GM12872 (cell line): ENCODE results near the gene C19orf85.

ENCODE experiments used
- CTCF ChIP-seq: IDR thresholded peaks from 3 replicates; pipeline ENCODE4 v1.5.1; 2011; ENCODE audit warnings: low read depth, mild to moderate bottlenecking, low read length, moderate library complexity; ENCODE audit not compliant: insufficient read depth

C19orf85 gene

GRCh38 chr19:55477905-55478304, 13.4 kb upstream of the C19orf85 start:
- no peak for TF ChIP-seq CTCF

- TF ChIP-seq CTCF = no peak
These were observed 11.7 kb upstream of the C19orf85 start, which contains the start of gene ZNF628 for GRCh38 chr19:55476100-55476775. Gene ZNF628, plus strand, starts transcription at chr19:55476617. Its CDS starts 3,294 bp downstream, at chr19:55479911.

- no peak for TF ChIP-seq CTCF
These were observed 10.0 kb upstream of the C19orf85 start for GRCh38 chr19:55474269-55475265.

GRCh38 chr19:55473225-55474012, 8.9 kb upstream of the C19orf85 start:
- TF ChIP-seq CTCF = no peak

- no peak for TF ChIP-seq CTCF
These were observed 7.9 kb upstream of the C19orf85 start for GRCh38 chr19:55472463-55472862.

- no peak for TF ChIP-seq CTCF
These were observed 6.7 kb upstream of the C19orf85 start for GRCh38 chr19:55471266-55471665.

GRCh38 chr19:55468054-55468393, 3.5 kb upstream of the C19orf85 start:
- no peak for TF ChIP-seq CTCF
